ENCODE measurements around the gene OR1F1.
A peak's percentile ranks its signal among the peaks of the same experiment; 100 is the strongest.
"Not testable (repeated sequence)": the region's sequence is repeated elsewhere in the genome, so short reads cannot be mapped to it uniquely, and the experiment has no call there.

Gene OR1F1

DNA sequence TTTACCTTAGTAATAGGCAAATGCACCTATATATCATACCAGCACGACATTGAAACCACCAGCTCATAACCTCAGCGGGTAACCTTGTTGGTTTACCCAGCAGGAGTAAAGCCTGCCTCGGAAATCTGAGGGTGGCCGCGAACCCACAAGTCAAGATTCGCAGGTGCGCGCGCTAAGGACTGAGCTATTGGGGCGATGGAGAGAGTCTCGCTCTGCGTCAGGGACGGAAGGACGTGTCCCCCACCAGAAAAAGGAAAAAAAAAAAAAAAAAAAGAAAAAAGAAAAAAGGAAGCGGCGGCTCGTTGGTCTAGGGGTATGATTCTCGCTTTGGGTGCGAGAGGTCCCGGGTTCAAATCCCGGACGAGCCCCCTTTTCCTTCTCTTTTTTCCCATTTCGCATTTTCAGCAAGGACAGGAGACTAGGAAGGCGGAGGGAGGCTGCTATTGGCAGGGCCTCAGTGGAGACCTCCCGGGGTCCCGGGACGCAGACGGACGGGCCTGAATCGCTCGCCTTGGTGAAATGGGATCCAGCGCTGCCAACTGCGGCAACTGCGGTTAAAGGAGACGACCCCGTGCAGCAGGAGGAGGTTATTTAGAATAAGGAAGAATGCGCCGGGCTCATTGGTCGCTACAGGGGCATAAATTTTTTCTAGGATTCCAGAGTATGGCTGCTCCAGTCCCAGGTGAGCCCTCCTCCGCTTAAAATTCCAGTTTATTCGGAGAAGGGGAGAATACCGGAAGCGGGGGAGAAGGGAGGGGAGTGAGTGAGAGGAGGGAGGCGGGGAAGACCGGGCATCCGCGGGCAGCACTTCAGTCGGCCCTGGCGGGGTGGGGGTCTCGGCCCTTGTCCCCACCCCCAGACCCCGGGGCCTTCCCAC lies at the start of gene OR1F1:
OR1F1 (plus strand) TSS at position 407 of the 877 bp plus-strand sequence.
- DNase-seq, result peak; percentile 69
- Histone ChIP-seq H3K27me3 (replicated peaks) (no peaks in the 10 kb centered on the region), H3K36me3 (replicated peaks) (no peaks in the 10 kb centered on the region), H3K4me3 (ENCODE audit: low read depth, low read length) (peak within 1 kb of the TSS; percentile 68), H3K27ac (no peak within 1 kb of the TSS)
- in situ Hi-C loops (cut with HindIII; ENCODE audit: low pct_ligation_motif_present, low sequenced_read_pairs), result no loop called here
- TF ChIP-seq, protein P1, sequence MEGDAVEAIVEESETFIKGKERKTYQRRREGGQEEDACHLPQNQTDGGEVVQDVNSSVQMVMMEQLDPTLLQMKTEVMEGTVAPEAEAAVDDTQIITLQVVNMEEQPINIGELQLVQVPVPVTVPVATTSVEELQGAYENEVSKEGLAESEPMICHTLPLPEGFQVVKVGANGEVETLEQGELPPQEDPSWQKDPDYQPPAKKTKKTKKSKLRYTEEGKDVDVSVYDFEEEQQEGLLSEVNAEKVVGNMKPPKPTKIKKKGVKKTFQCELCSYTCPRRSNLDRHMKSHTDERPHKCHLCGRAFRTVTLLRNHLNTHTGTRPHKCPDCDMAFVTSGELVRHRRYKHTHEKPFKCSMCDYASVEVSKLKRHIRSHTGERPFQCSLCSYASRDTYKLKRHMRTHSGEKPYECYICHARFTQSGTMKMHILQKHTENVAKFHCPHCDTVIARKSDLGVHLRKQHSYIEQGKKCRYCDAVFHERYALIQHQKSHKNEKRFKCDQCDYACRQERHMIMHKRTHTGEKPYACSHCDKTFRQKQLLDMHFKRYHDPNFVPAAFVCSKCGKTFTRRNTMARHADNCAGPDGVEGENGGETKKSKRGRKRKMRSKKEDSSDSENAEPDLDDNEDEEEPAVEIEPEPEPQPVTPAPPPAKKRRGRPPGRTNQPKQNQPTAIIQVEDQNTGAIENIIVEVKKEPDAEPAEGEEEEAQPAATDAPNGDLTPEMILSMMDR (IDR thresholded peaks at IDR 0.05; ENCODE audit: low read depth, low read length, missing control alignments), result no peak

- TF ChIP-seq, protein P1 (IDR thresholded peaks at IDR 0.05; ENCODE audit: low read depth, low read length, missing control alignments), result no peak
Measured at GRCh38 chr16:3138342-3138741, 49.7 kb upstream of the OR1F1 start.

GRCh38 chr16:3138823-3139426 lies 49.1 kb upstream of the OR1F1 start:
- no peak for DNase-seq
- no peaks in the 10 kb centered on the region for H3K27me3 ChIP-seq (replicated peaks)
- no peak overlapping the region for H3K4me3 ChIP-seq (ENCODE audit: low read depth, low read length)
- TF ChIP-seq, protein P1 (IDR thresholded peaks at IDR 0.05; ENCODE audit: low read depth, low read length, missing control alignments), result no peak
- peaks cover 20% of the 10 kb centered on the region for H3K36me3 ChIP-seq (replicated peaks)
- no peak overlapping the region for H3K27ac ChIP-seq
- in situ Hi-C loops (cut with HindIII; ENCODE audit: low pct_ligation_motif_present, low sequenced_read_pairs), result no loop called here

More at GRCh38 chr16:3138342-3138741, 49.7 kb upstream of the OR1F1 start:
- no peak overlapping the region for H3K27ac ChIP-seq
- in situ Hi-C loops (cut with HindIII; ENCODE audit: low pct_ligation_motif_present, low sequenced_read_pairs), result no loop called here
- H3K27me3 ChIP-seq (replicated peaks), result no peaks in the 10 kb centered on the region
- DNase-seq, result no peak
- H3K36me3 ChIP-seq (replicated peaks), result peaks cover 20% of the 10 kb centered on the region
- H3K4me3 ChIP-seq (ENCODE audit: low read depth, low read length), result no peak overlapping the region

GRCh38 chr16:3139561-3139960 lies 48.4 kb upstream of the OR1F1 start:
- H3K27ac ChIP-seq; DNase-seq; H3K4me3 ChIP-seq (ENCODE audit: low read depth, low read length); H3K27me3 ChIP-seq (replicated peaks); in situ Hi-C loops (cut with HindIII; ENCODE audit: low pct_ligation_motif_present, low sequenced_read_pairs): not testable (repeated sequence)
- H3K36me3 ChIP-seq (replicated peaks), result peaks cover 16% of the 10 kb centered on the region

GRCh38 chr16:3140603-3141427 lies 47.2 kb upstream of the OR1F1 start:
- Histone ChIP-seq H3K27ac (no peak overlapping the region), H3K36me3 (replicated peaks) (peaks cover 16% of the 10 kb centered on the region), H3K27me3 (replicated peaks) (no peaks in the 10 kb centered on the region), H3K4me3 (ENCODE audit: low read depth, low read length) (no peak overlapping the region)
- no peak for DNase-seq
- in situ Hi-C loops (cut with HindIII; ENCODE audit: low pct_ligation_motif_present, low sequenced_read_pairs), result no loop called here
- TF ChIP-seq, protein P1 (IDR thresholded peaks at IDR 0.05; ENCODE audit: low read depth, low read length, missing control alignments), result no peak

Data from brain microvascular endothelial cell (primary cell).